Measurements from ENCODE around the gene PI4KB. TPM values are rescaled to one million over a fixed set of nuclear protein-coding genes. Genes with fewer than 3 reads are reported as not detected.

PI4KB gene
- total and polyA plus RNA-seq, 9 of the 15 experiments (the other 6 are each of a cell fraction or from before 2014, with no cell fraction given) = 3.1 to 65.4 (median 45.1) TPM

DNA sequence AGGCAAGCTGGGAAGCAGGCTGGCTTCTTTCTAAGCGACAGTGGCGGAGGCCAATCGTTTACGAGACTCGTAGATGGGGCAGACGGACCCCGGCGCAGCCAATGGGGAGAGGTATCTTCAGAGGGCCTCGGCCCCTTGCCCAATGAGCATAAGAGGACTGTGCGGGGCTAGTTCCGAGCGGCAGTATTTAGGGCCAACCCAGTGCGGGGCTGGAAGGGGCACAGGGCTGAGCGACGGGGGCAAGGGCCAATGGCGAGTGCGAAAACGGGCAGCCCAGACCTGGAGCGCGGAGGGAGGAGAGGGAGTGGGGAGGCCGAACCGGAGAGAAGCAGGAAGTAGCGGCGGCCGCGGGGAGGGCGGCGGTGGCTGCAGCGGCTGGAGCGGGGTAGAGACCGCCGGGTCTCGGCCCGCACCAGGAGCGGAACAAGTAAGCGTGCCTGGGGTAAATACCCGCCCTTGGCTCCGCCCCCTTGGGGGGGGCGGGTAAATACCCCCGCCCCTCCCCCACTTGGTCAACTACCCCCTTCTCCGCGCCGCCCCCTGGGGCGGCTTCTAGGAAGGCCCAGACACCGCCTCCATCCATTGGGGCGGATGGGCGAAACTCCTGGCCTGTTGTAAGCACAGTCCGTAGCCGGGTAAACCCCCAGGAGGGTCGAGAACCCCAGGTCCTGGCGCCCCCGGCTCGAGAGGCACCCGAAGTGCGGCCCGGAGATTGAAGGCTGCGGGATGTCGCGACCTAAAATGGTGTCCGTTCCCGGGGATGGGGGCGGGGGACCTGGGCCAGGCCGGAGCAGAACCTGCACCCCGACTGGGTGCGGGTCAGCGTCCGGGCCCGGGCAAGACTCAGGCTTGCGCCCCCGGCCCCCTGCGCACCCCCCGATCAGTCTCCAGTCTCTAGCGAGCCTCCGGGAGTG lies 45.0 kb downstream of the PI4KB start, which contains the start of gene ZNF687 (continued):
- TF ChIP-seq, protein P1, sequence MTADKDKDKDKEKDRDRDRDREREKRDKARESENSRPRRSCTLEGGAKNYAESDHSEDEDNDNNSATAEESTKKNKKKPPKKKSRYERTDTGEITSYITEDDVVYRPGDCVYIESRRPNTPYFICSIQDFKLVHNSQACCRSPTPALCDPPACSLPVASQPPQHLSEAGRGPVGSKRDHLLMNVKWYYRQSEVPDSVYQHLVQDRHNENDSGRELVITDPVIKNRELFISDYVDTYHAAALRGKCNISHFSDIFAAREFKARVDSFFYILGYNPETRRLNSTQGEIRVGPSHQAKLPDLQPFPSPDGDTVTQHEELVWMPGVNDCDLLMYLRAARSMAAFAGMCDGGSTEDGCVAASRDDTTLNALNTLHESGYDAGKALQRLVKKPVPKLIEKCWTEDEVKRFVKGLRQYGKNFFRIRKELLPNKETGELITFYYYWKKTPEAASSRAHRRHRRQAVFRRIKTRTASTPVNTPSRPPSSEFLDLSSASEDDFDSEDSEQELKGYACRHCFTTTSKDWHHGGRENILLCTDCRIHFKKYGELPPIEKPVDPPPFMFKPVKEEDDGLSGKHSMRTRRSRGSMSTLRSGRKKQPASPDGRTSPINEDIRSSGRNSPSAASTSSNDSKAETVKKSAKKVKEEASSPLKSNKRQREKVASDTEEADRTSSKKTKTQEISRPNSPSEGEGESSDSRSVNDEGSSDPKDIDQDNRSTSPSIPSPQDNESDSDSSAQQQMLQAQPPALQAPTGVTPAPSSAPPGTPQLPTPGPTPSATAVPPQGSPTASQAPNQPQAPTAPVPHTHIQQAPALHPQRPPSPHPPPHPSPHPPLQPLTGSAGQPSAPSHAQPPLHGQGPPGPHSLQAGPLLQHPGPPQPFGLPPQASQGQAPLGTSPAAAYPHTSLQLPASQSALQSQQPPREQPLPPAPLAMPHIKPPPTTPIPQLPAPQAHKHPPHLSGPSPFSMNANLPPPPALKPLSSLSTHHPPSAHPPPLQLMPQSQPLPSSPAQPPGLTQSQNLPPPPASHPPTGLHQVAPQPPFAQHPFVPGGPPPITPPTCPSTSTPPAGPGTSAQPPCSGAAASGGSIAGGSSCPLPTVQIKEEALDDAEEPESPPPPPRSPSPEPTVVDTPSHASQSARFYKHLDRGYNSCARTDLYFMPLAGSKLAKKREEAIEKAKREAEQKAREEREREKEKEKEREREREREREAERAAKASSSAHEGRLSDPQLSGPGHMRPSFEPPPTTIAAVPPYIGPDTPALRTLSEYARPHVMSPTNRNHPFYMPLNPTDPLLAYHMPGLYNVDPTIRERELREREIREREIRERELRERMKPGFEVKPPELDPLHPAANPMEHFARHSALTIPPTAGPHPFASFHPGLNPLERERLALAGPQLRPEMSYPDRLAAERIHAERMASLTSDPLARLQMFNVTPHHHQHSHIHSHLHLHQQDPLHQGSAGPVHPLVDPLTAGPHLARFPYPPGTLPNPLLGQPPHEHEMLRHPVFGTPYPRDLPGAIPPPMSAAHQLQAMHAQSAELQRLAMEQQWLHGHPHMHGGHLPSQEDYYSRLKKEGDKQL (CRISPR knock-in tag; IDR thresholded peaks at IDR 0.05; ENCODE audit: borderline replicate concordance) = no peak
- TF ChIP-seq MYNN (IDR thresholded peaks at IDR 0.05) (no peak), MYNN (CRISPR knock-in tag; IDR thresholded peaks at IDR 0.05) (no peak), MAZ (CRISPR knock-in tag; conservative IDR thresholded peaks at IDR 0.05 in 1 of 2, IDR thresholded peaks at IDR 0.05 in 1 of 2) (peak; percentile 90), ZNF134 (CRISPR knock-in tag; conservative IDR thresholded peaks at IDR 0.05) (no peak), ZFP1 (CRISPR knock-in tag; IDR thresholded peaks at IDR 0.05) (peak; percentile 36; the same call in 1 of the 2 replicates), C11orf30 (IDR thresholded peaks at IDR 0.05; ENCODE audit: low read depth) (no peak; the same call in 1 of the 2 replicates)
- TF ChIP-seq, protein P2, sequence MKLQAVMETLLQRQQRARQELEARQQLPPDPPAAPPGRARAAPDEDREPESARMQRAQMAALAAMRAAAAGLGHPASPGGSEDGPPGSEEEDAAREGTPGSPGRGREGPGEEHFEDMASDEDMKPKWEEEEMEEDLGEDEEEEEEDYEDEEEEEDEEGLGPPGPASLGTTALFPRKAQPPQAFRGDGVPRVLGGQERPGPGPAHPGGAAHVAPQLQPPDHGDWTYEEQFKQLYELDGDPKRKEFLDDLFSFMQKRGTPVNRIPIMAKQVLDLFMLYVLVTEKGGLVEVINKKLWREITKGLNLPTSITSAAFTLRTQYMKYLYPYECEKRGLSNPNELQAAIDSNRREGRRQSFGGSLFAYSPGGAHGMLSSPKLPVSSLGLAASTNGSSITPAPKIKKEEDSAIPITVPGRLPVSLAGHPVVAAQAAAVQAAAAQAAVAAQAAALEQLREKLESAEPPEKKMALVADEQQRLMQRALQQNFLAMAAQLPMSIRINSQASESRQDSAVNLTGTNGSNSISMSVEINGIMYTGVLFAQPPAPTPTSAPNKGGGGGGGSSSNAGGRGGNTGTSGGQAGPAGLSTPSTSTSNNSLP (IDR thresholded peaks at IDR 0.05; ENCODE audit: borderline replicate concordance, low read depth, low read length) = peak; percentile 99
- TF ChIP-seq, protein P3, sequence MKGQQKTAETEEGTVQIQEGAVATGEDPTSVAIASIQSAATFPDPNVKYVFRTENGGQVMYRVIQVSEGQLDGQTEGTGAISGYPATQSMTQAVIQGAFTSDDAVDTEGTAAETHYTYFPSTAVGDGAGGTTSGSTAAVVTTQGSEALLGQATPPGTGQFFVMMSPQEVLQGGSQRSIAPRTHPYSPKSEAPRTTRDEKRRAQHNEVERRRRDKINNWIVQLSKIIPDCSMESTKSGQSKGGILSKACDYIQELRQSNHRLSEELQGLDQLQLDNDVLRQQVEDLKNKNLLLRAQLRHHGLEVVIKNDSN (CRISPR knock-in tag; IDR thresholded peaks at IDR 0.05) = peak; percentile 35; the same call in 1 of the 2 replicates
- TF ChIP-seq, protein P4, sequence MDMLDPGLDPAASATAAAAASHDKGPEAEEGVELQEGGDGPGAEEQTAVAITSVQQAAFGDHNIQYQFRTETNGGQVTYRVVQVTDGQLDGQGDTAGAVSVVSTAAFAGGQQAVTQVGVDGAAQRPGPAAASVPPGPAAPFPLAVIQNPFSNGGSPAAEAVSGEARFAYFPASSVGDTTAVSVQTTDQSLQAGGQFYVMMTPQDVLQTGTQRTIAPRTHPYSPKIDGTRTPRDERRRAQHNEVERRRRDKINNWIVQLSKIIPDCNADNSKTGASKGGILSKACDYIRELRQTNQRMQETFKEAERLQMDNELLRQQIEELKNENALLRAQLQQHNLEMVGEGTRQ (CRISPR knock-in tag; IDR thresholded peaks at IDR 0.05) = no peak
